HG02938 (cell line): Measurements from ENCODE around the gene CMTM8.
"Not testable (repeated sequence)": the region's sequence is repeated elsewhere in the genome, so short reads cannot be mapped to it uniquely, and the experiment has no call there.

Experiments used
- ATAC-seq: cut with Tn5 transposase; IDR thresholded peaks from one replicate; pipeline ENCODE4 v1.9.1; 2021; ENCODE audit warnings: mild to moderate bottlenecking, moderate library complexity; ENCODE audit not compliant: unreplicated experiment

CMTM8 gene

GRCh38 chr3:32238453-32239306, at the start of gene CMTM8:
TSS of gene CMTM8 (plus strand) at chr3:32238680. CDS start at chr3:32238973, 293 bp downstream.
- ATAC-seq: no peak

- no peak for ATAC-seq
These were observed 48.8 kb upstream of the CMTM8 start for GRCh38 chr3:32189693-32190092.

GRCh38 chr3:32190556-32190955, 47.9 kb upstream of the CMTM8 start:
- not testable (repeated sequence) for ATAC-seq

GRCh38 chr3:32193101-32193500, 45.4 kb upstream of the CMTM8 start:
- ATAC-seq: no peak

- no peak for ATAC-seq
These were observed 43.8 kb upstream of the CMTM8 start for GRCh38 chr3:32194653-32195052.

GRCh38 chr3:32195995-32196540, 42.4 kb upstream of the CMTM8 start:
- ATAC-seq: no peak

GRCh38 chr3:32197991-32198390, 40.5 kb upstream of the CMTM8 start:
- no peak for ATAC-seq

- ATAC-seq: no peak
These were observed 39.8 kb upstream of the CMTM8 start for GRCh38 chr3:32198714-32199113.

- ATAC-seq: no peak
These were observed 38.0 kb upstream of the CMTM8 start for GRCh38 chr3:32200490-32200889.

GRCh38 chr3:32200992-32201758, 37.3 kb upstream of the CMTM8 start:
- ATAC-seq: no peak

GRCh38 chr3:32202496-32202895, 36.0 kb upstream of the CMTM8 start:
- no peak for ATAC-seq

- no peak for ATAC-seq
These were observed 34.6 kb upstream of the CMTM8 start for GRCh38 chr3:32203854-32204253.

- ATAC-seq: no peak
These were observed 30.0 kb upstream of the CMTM8 start for GRCh38 chr3:32208447-32208846.

GRCh38 chr3:32215185-32215584, 23.3 kb upstream of the CMTM8 start:
- ATAC-seq: no peak

- no peak for ATAC-seq
These were observed 22.2 kb upstream of the CMTM8 start for GRCh38 chr3:32216172-32216783.

GRCh38 chr3:32217339-32217738, 21.1 kb upstream of the CMTM8 start:
- no peak for ATAC-seq

- ATAC-seq: no peak
These were observed 18.9 kb upstream of the CMTM8 start for GRCh38 chr3:32219537-32219936.

- no peak for ATAC-seq
These were observed 18.5 kb upstream of the CMTM8 start for GRCh38 chr3:32220006-32220405.

- ATAC-seq: no peak
These were observed 15.5 kb upstream of the CMTM8 start for GRCh38 chr3:32222950-32223349.

- no peak for ATAC-seq
These were observed 14.4 kb upstream of the CMTM8 start for GRCh38 chr3:32224016-32224516.

GRCh38 chr3:32226875-32227500, 11.5 kb upstream of the CMTM8 start:
- no peak for ATAC-seq
